ENCODE measurements around the gene EPHB6.

DNA sequence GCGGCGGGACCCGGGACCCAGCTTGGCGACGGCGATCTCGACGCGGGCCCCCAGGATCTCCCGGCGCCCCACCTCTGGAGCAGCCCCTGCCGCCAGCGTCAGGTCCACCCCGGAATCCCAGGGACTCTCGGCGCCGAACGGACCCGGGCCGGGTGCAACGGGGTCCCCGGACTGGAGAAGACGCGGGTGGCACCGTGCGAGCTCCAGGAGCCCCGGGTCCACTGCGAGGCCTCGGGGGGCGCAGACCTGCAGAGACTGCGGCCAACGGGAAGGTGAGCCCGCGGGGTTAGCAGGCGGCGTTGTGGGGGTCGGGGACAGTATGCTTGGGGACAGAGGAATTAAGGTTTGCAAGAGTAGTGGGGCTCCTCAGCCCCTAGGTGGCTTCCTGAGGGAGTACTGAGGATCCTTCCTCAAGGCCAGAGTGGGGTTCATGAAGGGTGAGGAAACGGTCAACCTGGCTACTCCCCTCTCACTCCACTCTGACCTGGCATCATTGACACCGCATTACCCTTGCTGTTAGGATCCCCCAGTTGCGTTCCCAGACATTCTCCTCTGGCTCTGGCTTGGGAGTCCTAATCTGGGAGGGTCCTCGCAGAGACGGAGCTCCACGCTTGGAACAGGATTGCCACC lies 353 bp downstream of the EPHB6 start:
- TF ChIP-seq, protein P1, sequence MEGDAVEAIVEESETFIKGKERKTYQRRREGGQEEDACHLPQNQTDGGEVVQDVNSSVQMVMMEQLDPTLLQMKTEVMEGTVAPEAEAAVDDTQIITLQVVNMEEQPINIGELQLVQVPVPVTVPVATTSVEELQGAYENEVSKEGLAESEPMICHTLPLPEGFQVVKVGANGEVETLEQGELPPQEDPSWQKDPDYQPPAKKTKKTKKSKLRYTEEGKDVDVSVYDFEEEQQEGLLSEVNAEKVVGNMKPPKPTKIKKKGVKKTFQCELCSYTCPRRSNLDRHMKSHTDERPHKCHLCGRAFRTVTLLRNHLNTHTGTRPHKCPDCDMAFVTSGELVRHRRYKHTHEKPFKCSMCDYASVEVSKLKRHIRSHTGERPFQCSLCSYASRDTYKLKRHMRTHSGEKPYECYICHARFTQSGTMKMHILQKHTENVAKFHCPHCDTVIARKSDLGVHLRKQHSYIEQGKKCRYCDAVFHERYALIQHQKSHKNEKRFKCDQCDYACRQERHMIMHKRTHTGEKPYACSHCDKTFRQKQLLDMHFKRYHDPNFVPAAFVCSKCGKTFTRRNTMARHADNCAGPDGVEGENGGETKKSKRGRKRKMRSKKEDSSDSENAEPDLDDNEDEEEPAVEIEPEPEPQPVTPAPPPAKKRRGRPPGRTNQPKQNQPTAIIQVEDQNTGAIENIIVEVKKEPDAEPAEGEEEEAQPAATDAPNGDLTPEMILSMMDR (IDR thresholded peaks at IDR 0.05): no peak
- no peak for TF ChIP-seq POLR2A (IDR thresholded peaks at IDR 0.05)
